ENCODE measurements around the gene TXNDC16. TPM values are rescaled to one million over a fixed set of nuclear protein-coding genes. Genes with fewer than 3 reads are reported as not detected.

TXNDC16 gene
- total RNA-seq, 1 donor from 2014 or later: 2.1 TPM

- H3K36me3 ChIP-seq (ENCODE audit: control insufficient read depth, insufficient read depth, low read length): no peaks in the 10 kb centered on the region
- H3K27me3 ChIP-seq (ENCODE audit: control insufficient read depth, insufficient read depth, low read length): no peaks in the 10 kb centered on the region
- no peak overlapping the region for H3K4me3 ChIP-seq (ENCODE audit: low read depth, low read length)
- no peak for DNase-seq (ENCODE audit: low read depth)
- no peak for TF ChIP-seq CTCF (IDR thresholded peaks at IDR 0.05; ENCODE audit: insufficient read depth, low read length, poor library complexity, severe bottlenecking)
These were observed 153.2 kb downstream of the TXNDC16 start for GRCh38 chr14:52399104-52399503.

- TF ChIP-seq CTCF (IDR thresholded peaks at IDR 0.05; ENCODE audit: insufficient read depth, low read length, poor library complexity, severe bottlenecking): no peak
- no peaks in the 10 kb centered on the region for H3K36me3 ChIP-seq (ENCODE audit: control insufficient read depth, insufficient read depth, low read length)
- no peak for DNase-seq (ENCODE audit: low read depth)
- H3K27me3 ChIP-seq (ENCODE audit: control insufficient read depth, insufficient read depth, low read length): no peaks in the 10 kb centered on the region
- no peak overlapping the region for H3K4me3 ChIP-seq (ENCODE audit: low read depth, low read length)
These were observed 154.5 kb downstream of the TXNDC16 start for GRCh38 chr14:52397844-52398243.

- no peak overlapping the region for H3K4me3 ChIP-seq (ENCODE audit: low read depth, low read length)
- no peak for TF ChIP-seq CTCF (IDR thresholded peaks at IDR 0.05; ENCODE audit: insufficient read depth, low read length, poor library complexity, severe bottlenecking)
- no peaks in the 10 kb centered on the region for H3K27me3 ChIP-seq (ENCODE audit: control insufficient read depth, insufficient read depth, low read length)
- DNase-seq (ENCODE audit: low read depth): no peak
- H3K36me3 ChIP-seq (ENCODE audit: control insufficient read depth, insufficient read depth, low read length): no peaks in the 10 kb centered on the region
These were observed 156.6 kb downstream of the TXNDC16 start for GRCh38 chr14:52395728-52396127.

- TF ChIP-seq CTCF (IDR thresholded peaks at IDR 0.05; ENCODE audit: insufficient read depth, low read length, poor library complexity, severe bottlenecking): no peak
- DNase-seq (ENCODE audit: low read depth): peak; percentile 56
- no peaks in the 10 kb centered on the region for H3K36me3 ChIP-seq (ENCODE audit: control insufficient read depth, insufficient read depth, low read length)
- H3K4me3 ChIP-seq (ENCODE audit: low read depth, low read length): no peak overlapping the region
- H3K27me3 ChIP-seq (ENCODE audit: control insufficient read depth, insufficient read depth, low read length): no peaks in the 10 kb centered on the region
These were observed 160.3 kb downstream of the TXNDC16 start for GRCh38 chr14:52391881-52392615.

Other genes starting within 250 kb of the TXNDC16 start
- gene PTGER2, start 238.2 kb downstream of the TXNDC16 start, total RNA-seq: 0.46 and 1.4 TPM in 2 replicates
- 0.46 and 1.3 TPM in 2 replicates for gene GPR137C, start 331 bp upstream of the TXNDC16 start, total RNA-seq
- 82.7 and 94.5 TPM in 2 replicates for gene ERO1A, start 143.1 kb upstream of the TXNDC16 start, total RNA-seq
- 61.1 and 98.2 TPM in 2 replicates for gene PSMC6, start 154.7 kb upstream of the TXNDC16 start, total RNA-seq
- 11.8 and 12.6 TPM in 2 replicates for gene STYX, start 177.7 kb upstream of the TXNDC16 start, total RNA-seq
- gene GNPNAT1, start 239.1 kb upstream of the TXNDC16 start, total RNA-seq: 38.0 and 41.3 TPM in 2 replicates